Neural progenitor cell (in vitro differentiated cells): Measurements from ENCODE around the gene DHFR2.

ENCODE experiments used
- EZH2 ChIP-seq: fragments of 200-600 bp; sonication (generic); IDR thresholded peaks from 2 replicates; pipeline ENCODE4 v1.6.1; 2017; ENCODE audit warnings: antibody characterized with exemption, mild to moderate bottlenecking, moderate library complexity
- EZH2phosphoT487 ChIP-seq: fragments of 200-600 bp; sonication (generic); IDR thresholded peaks from 2 replicates; pipeline ENCODE4 v1.6.1; 2017; ENCODE audit warnings: antibody characterized with exemption
- TF ChIP-seq, protein P1 (sequence below): fragments of 200-600 bp; sonication (generic); IDR thresholded peaks from 2 replicates; pipeline ENCODE4 v1.5.1; 2017; ENCODE audit warnings: antibody characterized with exemption, mild to moderate bottlenecking

DNA sequence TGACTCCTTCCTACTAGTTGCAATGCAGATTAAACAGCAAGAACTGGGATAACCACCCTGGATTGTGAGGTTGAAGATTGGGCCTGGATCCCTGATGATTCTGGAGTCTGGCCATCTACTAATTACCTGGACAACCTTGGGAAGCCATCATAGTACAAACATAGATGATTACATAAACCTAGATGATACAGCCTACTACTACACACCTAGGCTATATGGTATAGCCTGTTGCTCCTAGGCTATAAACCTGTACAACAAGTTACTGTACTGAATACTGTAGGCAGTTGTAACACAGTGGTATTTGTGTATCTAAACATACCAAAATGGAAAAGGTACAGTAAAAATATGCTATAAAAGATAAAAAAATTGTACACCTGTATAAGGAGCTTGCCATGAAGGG is 48.1 kb upstream of the DHFR2 start:
- TF ChIP-seq, protein P1, sequence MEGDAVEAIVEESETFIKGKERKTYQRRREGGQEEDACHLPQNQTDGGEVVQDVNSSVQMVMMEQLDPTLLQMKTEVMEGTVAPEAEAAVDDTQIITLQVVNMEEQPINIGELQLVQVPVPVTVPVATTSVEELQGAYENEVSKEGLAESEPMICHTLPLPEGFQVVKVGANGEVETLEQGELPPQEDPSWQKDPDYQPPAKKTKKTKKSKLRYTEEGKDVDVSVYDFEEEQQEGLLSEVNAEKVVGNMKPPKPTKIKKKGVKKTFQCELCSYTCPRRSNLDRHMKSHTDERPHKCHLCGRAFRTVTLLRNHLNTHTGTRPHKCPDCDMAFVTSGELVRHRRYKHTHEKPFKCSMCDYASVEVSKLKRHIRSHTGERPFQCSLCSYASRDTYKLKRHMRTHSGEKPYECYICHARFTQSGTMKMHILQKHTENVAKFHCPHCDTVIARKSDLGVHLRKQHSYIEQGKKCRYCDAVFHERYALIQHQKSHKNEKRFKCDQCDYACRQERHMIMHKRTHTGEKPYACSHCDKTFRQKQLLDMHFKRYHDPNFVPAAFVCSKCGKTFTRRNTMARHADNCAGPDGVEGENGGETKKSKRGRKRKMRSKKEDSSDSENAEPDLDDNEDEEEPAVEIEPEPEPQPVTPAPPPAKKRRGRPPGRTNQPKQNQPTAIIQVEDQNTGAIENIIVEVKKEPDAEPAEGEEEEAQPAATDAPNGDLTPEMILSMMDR: no peak
- TF ChIP-seq EZH2 (no peak), EZH2phosphoT487 (no peak)
